Inflammatory macrophage treated with lipopolysaccharide for 4 hours (primary cell): Measurements from ENCODE around the gene GARIN1A.
"Not testable (repeated sequence)": the region's sequence is repeated elsewhere in the genome, so short reads cannot be mapped to it uniquely, and the experiment has no call there.

Experiments
- DNase-seq: peaks from one replicate; pipeline ENCODE4 v3.0.0-alpha.2; 2020

The GARIN1A gene

GRCh38 chr7:128687131-128687530 lies 15.0 kb downstream of the GARIN1A start:
- no peak for DNase-seq

GRCh38 chr7:128688492-128688891 lies 16.4 kb downstream of the GARIN1A start:
- no peak for DNase-seq

GRCh38 chr7:128689161-128689935 lies 17.3 kb downstream of the GARIN1A start:
- not testable (repeated sequence) for DNase-seq

- no peak for DNase-seq
Observed at GRCh38 chr7:128691227-128691626, 19.1 kb downstream of the GARIN1A start.

DNA sequence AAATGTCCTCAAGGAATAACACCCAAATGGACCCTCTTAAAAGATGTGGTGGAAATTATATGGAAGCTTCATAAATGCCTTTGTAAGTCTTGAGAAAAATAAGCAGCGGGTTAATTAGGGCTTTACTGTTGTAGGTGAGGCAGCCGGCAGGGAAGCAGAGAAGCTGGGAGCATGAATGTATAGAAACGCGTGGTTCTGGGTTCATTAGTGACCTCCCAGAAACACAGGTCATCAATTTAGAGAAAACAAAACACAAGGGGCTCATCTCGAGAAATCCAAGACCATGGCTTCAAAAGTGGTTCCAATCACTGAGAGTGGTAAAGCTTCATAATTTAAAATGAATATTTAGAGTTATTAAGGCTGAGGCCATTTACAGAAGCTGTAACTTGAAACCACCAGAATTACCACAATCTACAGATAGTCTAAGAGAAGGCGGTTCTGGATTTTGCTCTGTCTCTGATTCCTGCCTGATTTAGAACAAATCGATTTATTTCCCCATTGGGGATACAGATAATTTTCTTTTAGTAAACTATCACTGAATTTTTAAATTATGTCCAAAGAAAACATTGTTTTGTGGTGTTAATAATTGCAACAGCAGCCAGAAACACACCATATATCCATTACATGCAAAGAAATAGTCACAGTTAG lies 20.7 kb downstream of the GARIN1A start:
- DNase-seq: no peak

- DNase-seq: no peak
Observed at GRCh38 chr7:128693373-128694015, 21.4 kb downstream of the GARIN1A start.

GRCh38 chr7:128694738-128695137 lies 22.6 kb downstream of the GARIN1A start:
- DNase-seq: no peak

DNA sequence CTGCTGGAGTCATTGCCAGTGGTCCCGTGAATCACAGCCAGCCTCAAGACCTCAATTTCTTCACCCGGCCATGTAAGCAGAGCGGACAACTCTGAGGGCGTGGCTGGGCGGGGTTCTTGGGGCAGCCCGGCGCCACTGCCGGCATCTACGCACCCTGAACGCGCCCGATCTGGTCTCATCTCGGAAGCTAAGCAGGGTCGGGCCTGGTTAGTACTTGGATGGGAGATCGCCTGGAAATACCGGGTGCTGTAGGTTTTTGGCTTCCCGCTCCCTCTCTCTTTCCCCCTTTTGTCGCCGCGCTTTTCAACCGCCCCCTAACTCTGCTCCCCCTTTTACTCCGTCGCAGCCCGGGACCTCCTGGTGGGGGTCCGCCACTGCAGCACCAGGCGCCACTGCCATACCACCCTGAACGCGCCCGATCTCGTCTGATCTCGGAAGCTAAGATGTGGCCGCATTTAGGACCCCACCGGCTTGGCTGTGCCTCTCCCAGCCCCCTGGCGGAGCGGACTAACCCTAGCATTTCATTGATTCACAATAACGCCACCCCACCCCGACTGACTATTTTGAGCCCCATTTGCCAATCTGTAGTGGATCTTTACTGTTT lies 25.3 kb downstream of the GARIN1A start:
- DNase-seq: peak; percentile 91

GRCh38 chr7:128699196-128699712 lies 27.2 kb downstream of the GARIN1A start:
- no peak for DNase-seq

- no peak for DNase-seq
Observed at GRCh38 chr7:128699895-128700294, 27.8 kb downstream of the GARIN1A start.

- DNase-seq: no peak
Observed at GRCh38 chr7:128701062-128701785, 29.1 kb downstream of the GARIN1A start.

- DNase-seq: no peak
Observed at GRCh38 chr7:128703609-128704241, 31.6 kb downstream of the GARIN1A start.

DNA sequence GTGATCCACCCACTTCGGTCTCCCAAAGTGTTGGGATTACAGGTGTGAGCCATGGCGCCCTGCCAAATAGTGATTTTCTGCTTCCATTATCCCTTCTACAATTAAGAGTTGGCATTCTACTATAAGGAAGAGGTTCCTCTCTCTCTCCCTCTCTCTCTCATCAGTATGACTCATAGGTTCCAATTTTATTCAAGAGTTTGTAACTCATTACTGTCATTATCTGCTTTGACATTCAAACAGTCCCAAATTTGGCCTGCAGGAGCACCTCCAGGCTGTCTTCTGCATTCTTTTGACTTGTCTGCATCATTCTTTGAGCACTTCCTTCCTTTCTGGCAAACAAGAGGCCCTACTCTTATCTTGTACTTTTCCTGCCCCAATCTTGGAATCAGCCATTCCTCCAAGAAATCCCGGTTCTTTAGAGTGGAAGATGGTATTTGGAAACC lies 33.8 kb downstream of the GARIN1A start:
- DNase-seq: peak; percentile 30

- DNase-seq: no peak
Observed at GRCh38 chr7:128707752-128708151, 35.7 kb downstream of the GARIN1A start.

- no peak for DNase-seq
Observed at GRCh38 chr7:128708235-128708634, 36.1 kb downstream of the GARIN1A start.

- DNase-seq: no peak
Observed at GRCh38 chr7:128708824-128709223, 36.7 kb downstream of the GARIN1A start.

DNA sequence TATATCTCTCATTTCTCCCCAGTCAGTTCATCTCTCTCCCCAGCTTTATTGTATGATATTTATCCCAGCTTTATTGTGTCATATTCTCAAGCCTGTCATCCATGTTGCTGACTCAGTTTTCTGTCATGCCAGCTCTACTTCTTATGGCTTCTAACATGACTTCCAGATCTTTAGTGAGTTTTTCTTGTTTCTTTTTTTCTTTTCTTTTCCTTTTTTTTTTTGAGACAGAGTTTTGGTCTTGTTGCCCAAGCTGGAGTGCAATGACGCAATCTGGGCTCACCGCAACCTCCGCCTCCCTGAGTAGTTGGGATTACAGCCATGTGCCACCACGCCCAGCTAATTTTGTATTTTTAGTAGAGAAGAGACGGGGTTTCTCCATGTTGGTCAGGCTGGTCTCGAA lies 38.4 kb downstream of the GARIN1A start:
- peak; percentile 71 for DNase-seq

- no peak for DNase-seq
Observed at GRCh38 chr7:128713794-128714193, 41.7 kb downstream of the GARIN1A start.

GRCh38 chr7:128714701-128715495 lies 42.8 kb downstream of the GARIN1A start:
- no peak for DNase-seq

- DNase-seq: no peak
Observed at GRCh38 chr7:128718967-128719642, 47.0 kb downstream of the GARIN1A start.

DNA sequence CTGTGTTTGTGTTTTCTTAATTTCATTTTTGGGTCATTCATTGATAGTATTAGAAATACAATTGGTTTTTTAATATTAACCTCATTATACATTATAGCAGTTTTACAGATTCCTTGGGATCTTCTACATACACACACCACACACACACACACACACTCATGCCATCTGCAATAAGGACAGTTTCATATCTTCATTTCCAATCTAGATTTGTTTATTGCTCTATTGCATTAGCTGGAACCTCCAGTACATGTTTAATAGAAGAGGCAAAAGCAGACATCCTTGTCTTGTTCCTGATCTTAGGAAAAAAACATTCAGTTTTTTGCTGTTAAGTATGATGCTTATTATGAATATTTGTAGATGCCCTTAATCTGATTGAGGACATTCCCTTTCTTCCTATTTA lies 49.3 kb downstream of the GARIN1A start:
- DNase-seq: no peak
